NB4 (cell line): ENCODE measurements around the gene TMEM19.

Experiments used
- CTCF ChIP-seq: IDR thresholded peaks from one replicate; pipeline ENCODE4 v1.5.1; 2012; ENCODE audit warnings: low read depth, low read length
- POLR2A ChIP-seq: IDR thresholded peaks from 2 replicates; pipeline ENCODE4 v1.6.1; 2011; ENCODE audit warnings: mild to moderate bottlenecking; ENCODE audit not compliant: insufficient read length; ENCODE audit errors: extremely low read depth

- no peak for TF ChIP-seq POLR2A
- TF ChIP-seq CTCF = no peak
Observed at GRCh38 chr12:71731439-71732356, 45.8 kb downstream of the TMEM19 start.
